Mononuclear cell (primary cell): ENCODE results near the gene SLC9A4. TPM values are rescaled to one million over a fixed set of nuclear protein-coding genes. Genes with fewer than 3 reads are reported as not detected.
A peak's percentile ranks its signal among the peaks of the same experiment; 100 is the strongest.

Source experiments
- H3K27me3 ChIP-seq: 2 replicates; pipeline ENCODE4 v1.6.0; 2011; ENCODE audit warnings: low read length, control low read depth; ENCODE audit not compliant: insufficient read depth
- H3K4me1 ChIP-seq: 2 replicates; pipeline ENCODE4 v1.5.1; 2011; ENCODE audit warnings: mild to moderate bottlenecking, low read length, control low read depth; ENCODE audit not compliant: insufficient read depth
- H3K4me3 ChIP-seq: 2 replicates; pipeline ENCODE4 v1.5.1; 2011; ENCODE audit warnings: mild to moderate bottlenecking, low read length, moderate library complexity
- H3K9me3 ChIP-seq: 2 replicates; pipeline ENCODE4 v1.5.1; 2011; ENCODE audit warnings: low read depth, mild to moderate bottlenecking, control low read depth, low read length
- total RNA-seq: library from RNA; depleted of rRNA; stranded (reverse); fragments of >200 nt; gene quantifications from one replicate; pipeline ENCODE4 v1.2.3, GENCODE V29; 2012

SLC9A4 gene
- under 0.01 TPM for total RNA-seq

GRCh38 chr2:102473020-102473419 lies at the start of gene SLC9A4:
Gene SLC9A4, plus strand, starts transcription at chr2:102473226. Its CDS starts 534 bp downstream, at chr2:102473760.
- Histone ChIP-seq H3K4me1 (no peaks in the 10 kb centered on the region), H3K27me3 (peaks cover 10% of the 10 kb centered on the region), H3K9me3 (peaks cover 13% of the 10 kb centered on the region), H3K4me3 (no peak within 1 kb of the TSS)

GRCh38 chr2:102423368-102423767 lies 49.7 kb upstream of the SLC9A4 start:
- H3K27me3 ChIP-seq = no peaks in the 10 kb centered on the region
- H3K4me3 ChIP-seq = peak overlapping the region; percentile 22
- H3K4me1 ChIP-seq = peaks cover 60% of the 10 kb centered on the region
- no peaks in the 10 kb centered on the region for H3K9me3 ChIP-seq

GRCh38 chr2:102424754-102425153 lies 48.3 kb upstream of the SLC9A4 start:
- Histone ChIP-seq H3K27me3 (no peaks in the 10 kb centered on the region), H3K9me3 (no peaks in the 10 kb centered on the region), H3K4me1 (peaks cover 51% of the 10 kb centered on the region), H3K4me3 (peak overlapping the region; percentile 18)

GRCh38 chr2:102425441-102426132 lies 47.4 kb upstream of the SLC9A4 start:
- Histone ChIP-seq H3K27me3 (no peaks in the 10 kb centered on the region), H3K4me3 (peak overlapping the region; percentile 10), H3K9me3 (no peaks in the 10 kb centered on the region), H3K4me1 (peaks cover 45% of the 10 kb centered on the region)

- Histone ChIP-seq H3K4me1 (peaks cover 37% of the 10 kb centered on the region), H3K9me3 (no peaks in the 10 kb centered on the region), H3K27me3 (no peaks in the 10 kb centered on the region), H3K4me3 (no peak overlapping the region)
Measured at GRCh38 chr2:102427249-102427648, 45.8 kb upstream of the SLC9A4 start.

GRCh38 chr2:102428573-102428972 lies 44.5 kb upstream of the SLC9A4 start:
- no peak overlapping the region for H3K4me3 ChIP-seq
- peaks cover 32% of the 10 kb centered on the region for H3K4me1 ChIP-seq
- H3K9me3 ChIP-seq = no peaks in the 10 kb centered on the region
- no peaks in the 10 kb centered on the region for H3K27me3 ChIP-seq

GRCh38 chr2:102432386-102432785 lies 40.6 kb upstream of the SLC9A4 start:
- no peaks in the 10 kb centered on the region for H3K9me3 ChIP-seq
- no peaks in the 10 kb centered on the region for H3K27me3 ChIP-seq
- no peak overlapping the region for H3K4me3 ChIP-seq
- H3K4me1 ChIP-seq = peaks cover 40% of the 10 kb centered on the region

- H3K4me1 ChIP-seq = peaks cover 40% of the 10 kb centered on the region
- H3K27me3 ChIP-seq = no peaks in the 10 kb centered on the region
- H3K9me3 ChIP-seq = no peaks in the 10 kb centered on the region
- H3K4me3 ChIP-seq = no peak overlapping the region
Measured at GRCh38 chr2:102433973-102434654, 38.9 kb upstream of the SLC9A4 start.

- no peak overlapping the region for H3K4me3 ChIP-seq
Measured at GRCh38 chr2:102434655-102435381, 38.2 kb upstream of the SLC9A4 start.

GRCh38 chr2:102435741-102436140 lies 37.3 kb upstream of the SLC9A4 start:
- H3K4me1 ChIP-seq = peaks cover 40% of the 10 kb centered on the region
- H3K9me3 ChIP-seq = no peaks in the 10 kb centered on the region
- H3K4me3 ChIP-seq = no peak overlapping the region
- no peaks in the 10 kb centered on the region for H3K27me3 ChIP-seq

More at GRCh38 chr2:102434655-102435381, 38.2 kb upstream of the SLC9A4 start:
- H3K9me3 ChIP-seq = no peaks in the 10 kb centered on the region
- H3K27me3 ChIP-seq = no peaks in the 10 kb centered on the region
- peaks cover 40% of the 10 kb centered on the region for H3K4me1 ChIP-seq

- H3K4me1 ChIP-seq = peaks cover 40% of the 10 kb centered on the region
- H3K27me3 ChIP-seq = no peaks in the 10 kb centered on the region
- no peaks in the 10 kb centered on the region for H3K9me3 ChIP-seq
- no peak overlapping the region for H3K4me3 ChIP-seq
Measured at GRCh38 chr2:102436323-102436722, 36.7 kb upstream of the SLC9A4 start.

GRCh38 chr2:102437122-102437521 lies 35.9 kb upstream of the SLC9A4 start:
- Histone ChIP-seq H3K9me3 (no peaks in the 10 kb centered on the region), H3K4me3 (no peak overlapping the region), H3K4me1 (peaks cover 36% of the 10 kb centered on the region), H3K27me3 (no peaks in the 10 kb centered on the region)

- Histone ChIP-seq H3K27me3 (no peaks in the 10 kb centered on the region), H3K4me3 (no peak overlapping the region), H3K9me3 (no peaks in the 10 kb centered on the region), H3K4me1 (peaks cover 33% of the 10 kb centered on the region)
Measured at GRCh38 chr2:102438111-102438510, 34.9 kb upstream of the SLC9A4 start.

GRCh38 chr2:102438578-102438977 lies 34.4 kb upstream of the SLC9A4 start:
- Histone ChIP-seq H3K27me3 (no peaks in the 10 kb centered on the region), H3K4me1 (peaks cover 36% of the 10 kb centered on the region), H3K4me3 (no peak overlapping the region), H3K9me3 (no peaks in the 10 kb centered on the region)

- H3K4me1 ChIP-seq = peaks cover 36% of the 10 kb centered on the region
- H3K27me3 ChIP-seq = no peaks in the 10 kb centered on the region
- no peak overlapping the region for H3K4me3 ChIP-seq
- no peaks in the 10 kb centered on the region for H3K9me3 ChIP-seq
Measured at GRCh38 chr2:102439065-102439695, 33.8 kb upstream of the SLC9A4 start.
